ENCODE results near the gene DCDC2. TPM values are rescaled to one million over a fixed set of nuclear protein-coding genes. Genes with fewer than 3 reads are reported as not detected.
A peak's percentile ranks its signal among the peaks of the same experiment; 100 is the strongest.

Gene DCDC2
- total and polyA plus RNA-seq, 4 donors = 0.13 TPM; not detected in 3

DNA sequence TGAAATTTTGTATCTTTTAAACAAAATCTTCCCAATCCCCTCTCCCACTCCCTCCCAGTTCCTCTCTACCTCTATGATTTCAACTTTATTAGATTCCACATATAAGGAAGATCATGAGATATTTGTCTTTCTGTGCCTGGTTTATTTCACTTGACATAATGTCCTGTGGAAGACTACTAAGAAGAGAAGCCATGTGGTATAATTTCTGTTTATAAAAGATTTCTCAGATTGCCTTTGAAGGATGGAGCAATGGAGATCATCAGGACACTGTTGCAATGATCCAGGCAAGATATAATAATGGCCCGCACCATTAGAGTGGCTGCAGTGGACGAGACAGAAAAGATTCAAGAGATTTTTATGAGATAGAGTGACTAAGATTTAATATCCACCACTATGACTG lies 218.8 kb downstream of the DCDC2 start:
- 78 to 87% methylated on average over 2 of the region's 2 CpGs for WGBS, 2 donors
- Histone ChIP-seq H3K9me3 (ENCODE audit: control insufficient read depth, low read length) (peaks cover 3% of the 10 kb centered on the region), H3K27me3 (ENCODE audit: control insufficient read depth in 1 of 2, insufficient read depth in 2 of 2, low read length in 1 of 2) (no peaks in the 10 kb centered on the region), H3K27ac (ENCODE audit: low read depth in 1 of 2, low read length in 2 of 2) (no peak overlapping the region), H3K4me1 (ENCODE audit: control insufficient read depth in 1 of 2, insufficient read depth in 2 of 2, low read length in 2 of 2) (no peaks in the 10 kb centered on the region), H3K36me3 (ENCODE audit: control insufficient read depth in 1 of 2, insufficient read depth in 2 of 2, low read length in 1 of 2) (no peaks in the 10 kb centered on the region), H3K4me3 (ENCODE audit: low read length in 2 of 2) (no peak overlapping the region)
- no peak for ATAC-seq (ENCODE audit: low FRiP score)
- no peak for DNase-seq
- intact Hi-C loops (cut with DNase I) = no loop called here

DNA sequence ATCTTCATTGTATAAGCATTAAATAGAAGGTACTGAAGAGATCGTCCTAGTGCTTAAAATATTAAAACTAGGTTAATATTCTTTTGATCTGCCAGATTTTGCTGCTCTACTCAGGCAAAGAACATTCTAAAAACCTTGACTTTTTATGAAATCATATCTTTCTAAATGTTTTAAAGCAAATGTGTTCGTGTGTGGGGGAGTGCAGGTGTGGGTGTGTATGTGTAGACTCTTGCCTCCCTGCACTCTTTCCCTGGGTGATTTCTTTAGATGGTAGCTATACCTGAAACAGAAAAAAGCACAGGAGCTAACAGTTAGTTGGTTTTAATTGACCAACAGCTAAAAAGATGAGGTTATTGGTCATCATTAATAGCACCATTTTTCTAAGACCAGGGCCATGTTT lies 226.1 kb downstream of the DCDC2 start:
- Histone ChIP-seq H3K4me1 (ENCODE audit: control insufficient read depth in 1 of 2, insufficient read depth in 2 of 2, low read length in 2 of 2) (no peaks in the 10 kb centered on the region), H3K36me3 (ENCODE audit: control insufficient read depth in 1 of 2, insufficient read depth in 2 of 2, low read length in 1 of 2) (no peaks in the 10 kb centered on the region), H3K27me3 (ENCODE audit: control insufficient read depth in 1 of 2, insufficient read depth in 2 of 2, low read length in 1 of 2) (peaks cover 0 to 2% of the 10 kb centered on the region in 2 donors), H3K4me3 (ENCODE audit: low read length in 2 of 2) (no peak overlapping the region), H3K27ac (ENCODE audit: low read depth in 1 of 2, low read length in 2 of 2) (no peak overlapping the region), H3K9me3 (ENCODE audit: control insufficient read depth, low read length) (peaks cover 3% of the 10 kb centered on the region)
- DNase-seq (no peak), ATAC-seq (ENCODE audit: low FRiP score) (no peak)
- intact Hi-C loops (cut with DNase I) = no loop called here
- 78 to 80% methylated on average over 2 of the region's 2 CpGs for WGBS, 2 donors

DNA sequence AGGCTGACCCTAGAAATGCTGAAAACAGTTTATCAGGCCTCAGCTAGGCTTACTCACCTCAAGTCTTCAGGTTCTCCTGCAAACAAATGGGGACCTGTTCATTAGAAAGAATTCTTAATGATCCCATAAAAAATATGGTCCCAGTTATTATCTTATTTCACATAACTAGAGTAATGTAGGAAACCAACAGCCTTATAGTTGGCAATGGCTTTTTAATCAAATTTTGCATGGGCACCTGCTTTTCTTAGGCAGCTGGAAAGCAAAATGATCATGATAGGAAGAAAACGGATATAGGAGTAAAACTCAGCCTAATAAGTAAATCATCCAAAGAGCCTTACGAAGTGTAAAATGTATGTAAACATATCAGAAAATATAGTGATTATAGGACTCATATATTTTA lies 230.5 kb downstream of the DCDC2 start:
- Histone ChIP-seq H3K4me1 (ENCODE audit: control insufficient read depth in 1 of 2, insufficient read depth in 2 of 2, low read length in 2 of 2) (no peaks in the 10 kb centered on the region), H3K9me3 (ENCODE audit: control insufficient read depth, low read length) (no peaks in the 10 kb centered on the region), H3K4me3 (ENCODE audit: low read length in 2 of 2) (no peak overlapping the region), H3K27me3 (ENCODE audit: control insufficient read depth in 1 of 2, insufficient read depth in 2 of 2, low read length in 1 of 2) (no peaks in the 10 kb centered on the region), H3K36me3 (ENCODE audit: control insufficient read depth in 1 of 2, insufficient read depth in 2 of 2, low read length in 1 of 2) (no peaks in the 10 kb centered on the region), H3K27ac (ENCODE audit: low read depth in 1 of 2, low read length in 2 of 2) (no peak overlapping the region)
- WGBS, 2 donors = 83 to 86% methylated on average over 2 of the region's 2 CpGs
- intact Hi-C loops (cut with DNase I) = no loop called here
- DNase-seq (no peak), ATAC-seq (ENCODE audit: low FRiP score) (no peak)

DNA sequence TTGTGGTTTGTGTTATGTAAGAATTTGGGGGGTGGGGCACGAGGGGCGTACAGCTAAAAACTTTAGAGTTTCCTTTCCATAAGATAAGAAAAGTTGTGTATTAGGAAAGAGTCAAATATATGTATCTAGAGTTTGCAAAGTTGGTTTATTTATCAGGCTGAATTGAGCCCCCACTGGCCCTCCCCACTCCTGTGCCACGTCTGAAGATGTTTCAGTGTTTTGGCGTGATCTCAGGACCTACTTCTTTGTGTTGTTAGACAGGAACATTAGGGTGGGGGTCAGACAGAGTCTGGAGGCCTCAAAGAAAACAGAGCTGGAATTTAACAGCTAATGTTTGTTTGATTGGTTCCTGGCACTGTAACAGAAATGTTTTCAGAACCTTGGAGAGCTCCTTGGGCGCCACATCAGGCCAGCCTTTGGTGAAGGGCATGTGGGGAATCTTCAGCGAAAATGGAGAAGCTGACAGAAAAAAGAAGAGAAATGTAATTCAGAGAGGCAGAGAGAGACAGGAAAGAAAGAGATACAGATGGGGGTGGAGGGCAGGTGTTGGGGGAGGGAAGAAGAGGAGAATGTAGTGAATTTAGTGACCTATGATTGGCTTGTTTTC lies 231.2 kb downstream of the DCDC2 start:
- Histone ChIP-seq H3K27ac (ENCODE audit: low read depth in 1 of 2, low read length in 2 of 2) (no peak overlapping the region), H3K4me1 (ENCODE audit: control insufficient read depth in 1 of 2, insufficient read depth in 2 of 2, low read length in 2 of 2) (no peaks in the 10 kb centered on the region), H3K4me3 (ENCODE audit: low read length in 2 of 2) (no peak overlapping the region), H3K9me3 (ENCODE audit: control insufficient read depth, low read length) (no peaks in the 10 kb centered on the region), H3K36me3 (ENCODE audit: control insufficient read depth in 1 of 2, insufficient read depth in 2 of 2, low read length in 1 of 2) (no peaks in the 10 kb centered on the region), H3K27me3 (ENCODE audit: control insufficient read depth in 1 of 2, insufficient read depth in 2 of 2, low read length in 1 of 2) (no peaks in the 10 kb centered on the region)
- ATAC-seq (ENCODE audit: low FRiP score) = no peak
- intact Hi-C loops (cut with DNase I) = no loop called here
- DNase-seq = peak in 1 of 2 donors; percentile 51
- 1% methylated on average over 6 of the region's 6 CpGs for WGBS, 2 donors

DNA sequence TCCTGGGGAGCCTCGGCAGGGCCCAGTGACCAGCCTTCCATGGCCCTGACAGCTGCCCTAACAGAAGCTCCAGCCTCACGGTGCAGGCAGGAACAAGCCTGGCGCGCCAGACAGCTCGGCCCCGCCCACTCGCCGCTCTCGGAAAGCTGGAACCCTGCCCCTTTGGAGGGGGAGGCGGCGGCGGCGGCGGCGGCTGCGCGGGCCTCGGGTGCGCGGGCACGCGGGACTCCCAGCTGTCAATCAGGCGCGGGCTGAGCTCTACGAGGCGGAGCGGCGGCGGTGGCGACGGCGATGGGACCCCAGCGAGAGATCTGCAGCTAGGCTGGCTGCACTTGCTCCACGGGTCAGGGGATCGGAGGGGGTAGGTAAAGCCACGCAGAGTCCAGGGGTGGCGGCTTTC lies 231.9 kb downstream of the DCDC2 start, which contains the start of gene NRSN1:
NRSN1 (plus strand) TSS at position 236 of the 400 bp plus-strand sequence. CDS start 8,113 bp downstream, outside the sequence.
- no peak within 1 kb of the TSS for H3K4me3 ChIP-seq (ENCODE audit: low read length in 2 of 2)
- DNase-seq = peak in 1 of 2 donors; percentile 65
- no peaks in the 10 kb centered on the region for H3K9me3 ChIP-seq (ENCODE audit: control insufficient read depth, low read length)
- no peaks in the 10 kb centered on the region for H3K36me3 ChIP-seq (ENCODE audit: control insufficient read depth in 1 of 2, insufficient read depth in 2 of 2, low read length in 1 of 2)
- WGBS, 2 donors = 1 to 2% methylated on average over 34 to 37 of the region's 37 CpGs
- no peaks in the 10 kb centered on the region for H3K27me3 ChIP-seq (ENCODE audit: control insufficient read depth in 1 of 2, insufficient read depth in 2 of 2, low read length in 1 of 2)
- intact Hi-C loops (cut with DNase I) = no loop called here
- ATAC-seq (ENCODE audit: low FRiP score) = no peak
- no peak within 1 kb of the TSS for H3K27ac ChIP-seq (ENCODE audit: low read depth in 1 of 2, low read length in 2 of 2)
- no peaks in the 10 kb centered on the region for H3K4me1 ChIP-seq (ENCODE audit: control insufficient read depth in 1 of 2, insufficient read depth in 2 of 2, low read length in 2 of 2)

DNA sequence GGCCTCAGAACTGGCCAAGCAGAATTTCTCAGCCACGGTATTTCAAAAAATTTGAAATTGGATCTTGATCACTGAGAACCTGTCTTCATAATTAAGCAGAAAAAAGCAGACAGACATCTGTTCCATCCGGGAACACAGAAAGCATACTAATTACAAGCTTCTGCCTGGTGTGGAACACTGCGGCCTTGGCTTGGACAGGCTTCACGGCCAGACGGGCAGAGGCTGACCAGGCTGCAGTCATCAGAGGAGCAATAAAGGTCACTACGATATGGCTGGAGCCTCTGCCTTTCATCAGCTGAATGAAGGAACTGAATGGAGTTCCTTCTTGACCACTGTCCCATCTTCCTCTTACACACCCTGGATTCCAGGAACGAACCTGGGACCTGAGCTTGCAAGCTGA lies 235.7 kb downstream of the DCDC2 start:
- DNase-seq (no peak), ATAC-seq (ENCODE audit: low FRiP score) (no peak)
- Histone ChIP-seq H3K27me3 (ENCODE audit: control insufficient read depth in 1 of 2, insufficient read depth in 2 of 2, low read length in 1 of 2) (no peaks in the 10 kb centered on the region), H3K27ac (ENCODE audit: low read depth in 1 of 2, low read length in 2 of 2) (no peak overlapping the region), H3K36me3 (ENCODE audit: control insufficient read depth in 1 of 2, insufficient read depth in 2 of 2, low read length in 1 of 2) (no peaks in the 10 kb centered on the region), H3K4me1 (ENCODE audit: control insufficient read depth in 1 of 2, insufficient read depth in 2 of 2, low read length in 2 of 2) (no peaks in the 10 kb centered on the region), H3K4me3 (ENCODE audit: low read length in 2 of 2) (no peak overlapping the region), H3K9me3 (ENCODE audit: control insufficient read depth, low read length) (peaks cover 1% of the 10 kb centered on the region)
- intact Hi-C loops (cut with DNase I) = no loop called here
- WGBS, 2 donors = 77 to 80% methylated on average over 7 of the region's 7 CpGs

Other genes with a start within 250 kb of the DCDC2 start
- gene NRSN1, start 231.8 kb downstream of the DCDC2 start, total RNA-seq = not detected
- not detected for gene NRSN1, start 231.8 kb downstream of the DCDC2 start, polyA plus RNA-seq
- gene MRS2, start 44.9 kb upstream of the DCDC2 start, total RNA-seq = 10 to 100 TPM; 12.1 to 19.8 TPM
- 10 to 100 TPM in 1 of 2 donors, 1 to 10 TPM in 1; 9.8 to 12.4 TPM for gene MRS2, start 44.9 kb upstream of the DCDC2 start, polyA plus RNA-seq
- gene GPLD1, start 131.5 kb upstream of the DCDC2 start, total RNA-seq = 1 to 10 TPM; 7.3 to 8.2 TPM
- gene GPLD1, start 131.5 kb upstream of the DCDC2 start, polyA plus RNA-seq = 1 to 10 TPM in 1 of 2 donors, under 1 TPM in 1; 0.50 to 4.5 TPM
- gene ALDH5A1, start 136.9 kb upstream of the DCDC2 start, total RNA-seq = 1 to 10 TPM; 5.1 to 8.2 TPM
- gene ALDH5A1, start 136.9 kb upstream of the DCDC2 start, polyA plus RNA-seq = 1 to 10 TPM; 2.1 to 4.9 TPM